ENCODE data around the gene PFN3. TPM values are rescaled to one million over a fixed set of nuclear protein-coding genes. Genes with fewer than 3 reads are reported as not detected.

PFN3 gene
- total RNA-seq, 1 experiment from 2014 or later, result not detected

DNA sequence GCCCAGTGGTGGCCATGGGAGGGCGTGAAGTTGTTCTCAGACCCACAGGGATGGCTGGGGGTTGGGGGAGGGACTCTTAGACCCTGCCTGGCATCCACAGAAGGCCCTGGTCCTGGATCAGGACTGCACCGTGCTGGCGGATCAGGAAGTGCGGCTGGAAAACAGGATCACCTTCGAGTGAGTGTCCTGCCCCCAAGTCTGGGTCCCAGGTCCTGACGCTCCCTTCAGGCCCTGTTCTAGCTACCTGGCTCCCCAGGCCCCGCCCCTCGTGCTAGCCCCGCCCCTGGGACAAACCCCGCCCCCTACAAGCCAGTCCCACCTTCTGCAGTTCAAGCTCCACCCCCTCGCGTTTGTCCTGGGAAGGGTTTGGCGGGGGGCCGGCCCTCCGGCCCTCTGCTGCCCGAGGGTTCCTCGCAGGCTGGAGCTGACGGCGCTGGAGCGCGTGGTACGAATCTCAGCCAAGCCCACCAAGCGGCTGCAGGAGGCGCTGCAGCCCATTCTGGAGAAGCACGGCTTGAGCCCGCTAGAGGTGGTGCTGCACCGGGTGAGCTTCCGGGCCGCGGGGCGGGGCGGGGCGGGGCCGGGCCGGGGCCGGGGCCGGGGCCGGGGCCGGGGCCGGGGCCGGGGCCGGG lies 29.9 kb downstream of the PFN3 start:
- Histone ChIP-seq H3K4me1 (peaks cover 25% of the 10 kb centered on the region), H3K36me3 (ENCODE audit: control insufficient read depth, insufficient read depth, low read length) (no peaks in the 10 kb centered on the region; the same call in 1 of the 2 replicates), H3K27me3 (replicated peaks; ENCODE audit: control insufficient read depth, insufficient read depth, low read length) (no peaks in the 10 kb centered on the region), H3K4me3 (ENCODE audit: low read depth, low read length) (peak overlapping the region; percentile 80), H3K9me3 (no peaks in the 10 kb centered on the region)
- peak; percentile 97 for DNase-seq
- ChIA-PET POLR2A (interaction anchor here (0.6 to 2.6 kb wide), 12 partner anchors 8 to 358 kb away, joined by 3 to 23 read pairs (median 6); partner anchors contain the start of genes GRK6, LMAN2 and PDLIM7), CTCF (interaction anchor here (0.6 to 2.7 kb wide), 27 partner anchors 8 to 145 kb away, joined by 3 to 92 read pairs (median 7); partner anchors contain the start of genes GRK6, LMAN2, PDLIM7 and PRR7)
- Mint-ChIP-seq H3K4me1 (ENCODE audit: low read depth, unreplicated experiment) (peaks cover 15% of the 10 kb centered on the region), H3K36me3 (ENCODE audit: insufficient read depth, unreplicated experiment) (peaks cover 5% of the 10 kb centered on the region), H3K27ac (ENCODE audit: unreplicated experiment) (peak overlapping the region; percentile 59), H3K27me3 (ENCODE audit: insufficient read depth, unreplicated experiment) (no peaks in the 10 kb centered on the region), H3K4me3 (ENCODE audit: unreplicated experiment) (peak overlapping the region; percentile 83), H3K9me3 (ENCODE audit: unreplicated experiment) (no peaks in the 10 kb centered on the region)
- no TSS peak for BruUV-seq (replicated peaks)
- intact Hi-C loops (cut with micrococcal nuclease; ENCODE audit: unreplicated experiment), result loop anchor here (1.0 to 2.0 kb wide), 6 partner anchors 9 to 58 kb away; partner anchors contain the start of gene LMAN2
- TF ChIP-seq, protein P1, sequence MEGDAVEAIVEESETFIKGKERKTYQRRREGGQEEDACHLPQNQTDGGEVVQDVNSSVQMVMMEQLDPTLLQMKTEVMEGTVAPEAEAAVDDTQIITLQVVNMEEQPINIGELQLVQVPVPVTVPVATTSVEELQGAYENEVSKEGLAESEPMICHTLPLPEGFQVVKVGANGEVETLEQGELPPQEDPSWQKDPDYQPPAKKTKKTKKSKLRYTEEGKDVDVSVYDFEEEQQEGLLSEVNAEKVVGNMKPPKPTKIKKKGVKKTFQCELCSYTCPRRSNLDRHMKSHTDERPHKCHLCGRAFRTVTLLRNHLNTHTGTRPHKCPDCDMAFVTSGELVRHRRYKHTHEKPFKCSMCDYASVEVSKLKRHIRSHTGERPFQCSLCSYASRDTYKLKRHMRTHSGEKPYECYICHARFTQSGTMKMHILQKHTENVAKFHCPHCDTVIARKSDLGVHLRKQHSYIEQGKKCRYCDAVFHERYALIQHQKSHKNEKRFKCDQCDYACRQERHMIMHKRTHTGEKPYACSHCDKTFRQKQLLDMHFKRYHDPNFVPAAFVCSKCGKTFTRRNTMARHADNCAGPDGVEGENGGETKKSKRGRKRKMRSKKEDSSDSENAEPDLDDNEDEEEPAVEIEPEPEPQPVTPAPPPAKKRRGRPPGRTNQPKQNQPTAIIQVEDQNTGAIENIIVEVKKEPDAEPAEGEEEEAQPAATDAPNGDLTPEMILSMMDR (IDR thresholded peaks at IDR 0.05; ENCODE audit: insufficient read depth in 1 of 2, low read depth in 1 of 2, low read length in 1 of 2, severe bottlenecking in 1 of 2, unreplicated experiment in 1 of 2), result peak; percentile 68 to 89

- no TSS peak for BruUV-seq (replicated peaks)
These were observed 30.6 kb downstream of the PFN3 start for GRCh38 chr5:177369645-177370440.

More at GRCh38 chr5:177369645-177370440, 30.6 kb downstream of the PFN3 start:
- H3K27me3 ChIP-seq (replicated peaks; ENCODE audit: control insufficient read depth, insufficient read depth, low read length), result no peaks in the 10 kb centered on the region
- H3K9me3 ChIP-seq, result no peaks in the 10 kb centered on the region
- Mint-ChIP-seq H3K4me1 (ENCODE audit: low read depth, unreplicated experiment) (peaks cover 15% of the 10 kb centered on the region), H3K4me3 (ENCODE audit: unreplicated experiment) (peak overlapping the region; percentile 83), H3K27ac (ENCODE audit: unreplicated experiment) (no peak overlapping the region), H3K9me3 (ENCODE audit: unreplicated experiment) (no peaks in the 10 kb centered on the region), H3K36me3 (ENCODE audit: insufficient read depth, unreplicated experiment) (peaks cover 5% of the 10 kb centered on the region), H3K27me3 (ENCODE audit: insufficient read depth, unreplicated experiment) (no peaks in the 10 kb centered on the region)
- POLR2A ChIA-PET, result interaction anchor here (0.6 to 2.6 kb wide), 9 partner anchors 9 to 128 kb away, joined by 3 to 23 read pairs (median 6); partner anchors contain the start of genes GRK6, LMAN2, PDLIM7 and PRR7
- TF ChIP-seq, protein P1 (IDR thresholded peaks at IDR 0.05; ENCODE audit: insufficient read depth in 1 of 2, low read depth in 1 of 2, low read length in 1 of 2, severe bottlenecking in 1 of 2, unreplicated experiment in 1 of 2), result no peak
- intact Hi-C loops (cut with micrococcal nuclease; ENCODE audit: unreplicated experiment), result loop anchor here (1.0 to 2.0 kb wide), 6 partner anchors 9 to 58 kb away; partner anchors contain the start of gene LMAN2
- H3K4me1 ChIP-seq, result peaks cover 25% of the 10 kb centered on the region
- no peak overlapping the region for H3K4me3 ChIP-seq (ENCODE audit: low read depth, low read length)
- no peaks in the 10 kb centered on the region; the same call in 1 of the 2 replicates for H3K36me3 ChIP-seq (ENCODE audit: control insufficient read depth, insufficient read depth, low read length)
- DNase-seq, result no peak
- CTCF ChIA-PET, result interaction anchor here (0.6 to 2.7 kb wide), 36 partner anchors 9 to 142 kb away, joined by 3 to 92 read pairs (median 6); partner anchors contain the start of genes GRK6, LMAN2, PDLIM7 and PRR7
